D721Med (cell line): ENCODE measurements around the gene TSC22D1.

Experiments used
- DNase-seq: peaks from one replicate; pipeline ENCODE4 v3.0.0; 2011; ENCODE audit warnings: low spot score; ENCODE audit not compliant: insufficient read length
- FAIRE-seq: peaks from 2 replicates; lab custom pipeline; 2011; peaks lifted over from hg19 to GRCh38; lab: Jason Lieb, UNC
- TF ChIP-seq, protein P1 (sequence below): IDR thresholded peaks from 2 replicates; pipeline ENCODE4 v1.5.1; 2012; ENCODE audit warnings: mild to moderate bottlenecking, control low read depth; ENCODE audit not compliant: insufficient read depth; ENCODE audit errors: missing control alignments

TSC22D1 gene

DNA sequence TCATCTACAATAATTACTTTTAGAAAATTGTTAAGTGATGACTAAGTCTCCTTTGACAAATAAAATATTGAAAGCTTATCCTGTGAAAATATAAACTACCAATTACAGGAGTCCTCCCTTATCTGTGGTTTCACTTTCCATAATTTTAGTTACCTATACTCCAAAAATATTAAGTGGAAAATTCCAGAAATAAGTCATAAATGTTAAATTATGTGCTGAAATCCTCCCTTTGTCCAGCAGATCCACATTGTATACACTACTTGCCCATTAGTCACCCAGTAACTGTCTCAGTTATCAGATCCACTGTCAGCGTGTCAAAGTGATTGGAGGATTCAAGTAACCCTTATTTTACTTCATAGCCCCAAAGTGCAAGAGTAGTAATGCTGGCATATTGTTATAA, 104.4 kb downstream of the TSC22D1 start:
- FAIRE-seq (no peak), DNase-seq (no peak)
- TF ChIP-seq, protein P1, sequence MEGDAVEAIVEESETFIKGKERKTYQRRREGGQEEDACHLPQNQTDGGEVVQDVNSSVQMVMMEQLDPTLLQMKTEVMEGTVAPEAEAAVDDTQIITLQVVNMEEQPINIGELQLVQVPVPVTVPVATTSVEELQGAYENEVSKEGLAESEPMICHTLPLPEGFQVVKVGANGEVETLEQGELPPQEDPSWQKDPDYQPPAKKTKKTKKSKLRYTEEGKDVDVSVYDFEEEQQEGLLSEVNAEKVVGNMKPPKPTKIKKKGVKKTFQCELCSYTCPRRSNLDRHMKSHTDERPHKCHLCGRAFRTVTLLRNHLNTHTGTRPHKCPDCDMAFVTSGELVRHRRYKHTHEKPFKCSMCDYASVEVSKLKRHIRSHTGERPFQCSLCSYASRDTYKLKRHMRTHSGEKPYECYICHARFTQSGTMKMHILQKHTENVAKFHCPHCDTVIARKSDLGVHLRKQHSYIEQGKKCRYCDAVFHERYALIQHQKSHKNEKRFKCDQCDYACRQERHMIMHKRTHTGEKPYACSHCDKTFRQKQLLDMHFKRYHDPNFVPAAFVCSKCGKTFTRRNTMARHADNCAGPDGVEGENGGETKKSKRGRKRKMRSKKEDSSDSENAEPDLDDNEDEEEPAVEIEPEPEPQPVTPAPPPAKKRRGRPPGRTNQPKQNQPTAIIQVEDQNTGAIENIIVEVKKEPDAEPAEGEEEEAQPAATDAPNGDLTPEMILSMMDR: no peak

DNA sequence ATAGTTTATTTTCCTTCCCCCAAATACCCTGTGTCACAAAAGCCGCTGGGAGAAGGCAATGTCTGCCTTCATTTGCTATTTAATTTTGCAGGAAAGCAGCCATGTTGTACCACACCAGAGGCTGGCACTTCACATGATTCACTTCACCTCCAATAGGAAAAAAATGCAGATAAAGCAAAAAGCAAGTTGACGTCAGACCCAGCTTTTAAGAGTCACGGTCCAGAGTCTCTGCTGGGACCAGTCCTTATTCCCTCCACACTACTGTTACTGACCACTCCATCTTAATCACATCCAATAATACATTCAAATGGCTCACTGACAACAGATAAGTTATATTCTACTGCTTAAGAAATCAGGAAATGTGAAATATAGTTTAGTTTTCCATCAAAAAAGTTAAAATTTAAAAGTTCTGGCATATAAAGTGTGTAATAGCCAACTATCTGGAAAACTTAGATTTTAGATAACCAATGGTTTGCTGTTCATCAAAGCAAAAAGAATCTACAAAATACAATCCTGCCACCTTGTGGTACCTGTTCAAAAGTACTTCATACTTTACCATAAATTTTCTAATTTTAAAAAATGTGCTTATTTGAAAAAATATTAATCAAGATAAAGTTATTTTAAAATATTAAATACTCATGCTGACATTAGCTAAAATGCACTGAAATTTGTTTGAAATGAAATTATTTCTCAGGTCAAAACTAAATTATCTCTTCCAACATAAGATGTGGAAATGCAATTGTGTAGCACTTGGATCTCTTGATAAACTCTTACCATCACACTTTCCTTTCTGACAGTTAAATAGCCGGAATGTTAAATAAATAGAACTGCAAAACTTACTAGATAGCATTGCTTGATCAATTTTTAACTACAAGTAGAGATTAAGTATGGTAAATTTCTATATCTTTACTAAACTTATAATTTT, 105.2 kb downstream of the TSC22D1 start:
- no peak for FAIRE-seq
- TF ChIP-seq, protein P1: peak; percentile 48
- no peak for DNase-seq

DNA sequence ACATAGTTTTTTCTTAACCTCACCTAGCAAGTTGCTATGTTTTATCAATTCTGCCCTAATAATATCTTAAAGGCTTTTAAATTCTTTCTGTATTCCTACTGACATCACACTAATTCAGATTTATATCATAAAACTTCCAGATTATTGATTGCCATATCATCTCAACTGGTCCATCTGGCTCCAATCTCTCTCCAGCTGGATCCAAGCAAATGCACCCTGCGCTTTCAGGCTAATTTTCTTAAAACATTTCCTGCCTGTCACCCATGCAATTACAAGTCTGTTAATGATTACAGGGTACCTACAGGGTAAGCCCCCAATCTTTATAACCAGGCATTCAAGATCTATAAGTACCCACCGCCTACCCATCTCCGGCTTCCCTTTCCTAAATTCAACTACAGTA, 107.3 kb downstream of the TSC22D1 start:
- FAIRE-seq (no peak), DNase-seq (no peak)
- TF ChIP-seq, protein P1: no peak

DNA sequence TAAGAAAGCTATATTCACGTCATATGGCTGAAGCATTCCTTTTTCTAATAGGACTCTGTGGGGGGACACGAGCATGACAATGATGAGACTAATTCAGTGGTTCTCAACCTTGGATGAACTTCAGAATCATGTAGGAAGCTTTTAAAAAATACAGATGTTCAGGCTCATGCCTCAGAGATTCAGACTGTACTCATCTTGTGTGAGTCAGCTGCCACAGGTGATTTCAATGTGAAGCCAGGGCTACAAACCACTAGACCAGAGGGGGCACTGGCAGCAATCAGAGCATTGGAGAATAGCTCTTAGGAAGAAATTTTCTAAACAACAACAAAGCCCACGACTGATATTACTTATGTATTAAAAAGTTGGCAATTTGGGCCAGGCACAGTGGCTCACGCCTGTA, 110.8 kb downstream of the TSC22D1 start:
- DNase-seq (no peak), FAIRE-seq (no peak)
- TF ChIP-seq, protein P1: no peak

DNA sequence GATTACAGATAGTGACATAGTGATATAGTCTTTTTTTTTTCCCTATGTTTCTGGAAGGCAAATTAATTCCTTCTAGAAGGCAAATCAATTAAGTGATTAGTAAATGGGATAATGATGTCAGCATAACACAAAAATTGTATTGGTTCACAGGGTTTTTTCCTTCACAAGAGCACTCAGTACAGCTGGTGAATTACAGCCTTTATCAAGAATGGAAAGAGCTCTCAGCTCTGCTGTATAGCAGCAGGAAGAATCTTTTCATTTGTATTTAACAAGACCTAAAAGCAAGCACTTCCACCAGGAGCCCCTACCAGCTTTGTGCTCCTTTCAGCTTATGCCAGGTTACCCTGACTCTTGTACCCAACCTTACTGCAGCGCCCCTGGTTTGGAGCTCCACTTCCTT, 111.7 kb downstream of the TSC22D1 start:
- FAIRE-seq: no peak
- DNase-seq: no peak
- TF ChIP-seq, protein P1: no peak

DNA sequence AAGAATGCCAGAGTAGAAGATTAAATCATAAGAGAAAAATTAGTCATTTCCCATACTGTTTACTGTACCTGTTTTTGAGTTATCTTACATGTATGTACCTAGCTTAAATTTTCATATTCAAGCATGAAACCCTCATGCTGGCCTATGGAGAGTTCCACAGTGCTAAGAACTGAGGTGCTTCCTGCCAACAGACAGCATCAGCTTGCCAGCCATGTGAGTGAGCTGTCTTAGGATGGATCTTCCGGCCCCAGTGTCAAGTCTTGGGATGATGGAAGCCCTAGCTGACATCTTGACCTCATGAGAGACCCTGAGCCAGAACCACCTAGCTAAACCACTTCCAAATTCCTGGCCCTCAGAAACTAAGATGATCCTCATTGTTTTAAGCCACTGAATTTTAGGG, 112.4 kb downstream of the TSC22D1 start:
- DNase-seq (no peak), FAIRE-seq (no peak)
- TF ChIP-seq, protein P1: no peak

DNA sequence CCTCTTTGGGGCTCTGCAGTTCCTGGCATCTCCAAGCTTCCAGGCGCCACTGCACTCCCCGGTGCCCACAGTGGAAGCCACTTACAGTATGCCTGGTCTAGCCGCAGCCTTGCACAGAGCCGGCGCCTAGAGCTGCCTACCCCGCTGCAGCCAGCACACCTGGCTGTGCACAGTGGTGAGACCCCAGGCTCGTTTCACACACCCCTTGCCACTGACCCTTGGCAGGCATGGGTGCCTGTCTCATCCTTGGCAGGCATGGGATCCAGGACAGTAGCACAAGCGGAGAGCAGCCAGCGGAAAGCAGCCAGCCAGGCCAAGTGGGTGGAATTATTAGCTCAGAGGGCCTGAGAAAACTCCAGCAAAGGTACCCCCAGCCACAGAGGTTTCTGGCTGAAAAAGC, 116.5 kb downstream of the TSC22D1 start:
- FAIRE-seq: no peak
- TF ChIP-seq, protein P1: no peak
- no peak for DNase-seq
